ENCODE measurements around the gene SLC1A1. TPM values are rescaled to one million over a fixed set of nuclear protein-coding genes. Genes with fewer than 3 reads are reported as not detected.

Gene SLC1A1
- total RNA-seq, 1 experiment from 2014 or later = 8.5 TPM

DNA sequence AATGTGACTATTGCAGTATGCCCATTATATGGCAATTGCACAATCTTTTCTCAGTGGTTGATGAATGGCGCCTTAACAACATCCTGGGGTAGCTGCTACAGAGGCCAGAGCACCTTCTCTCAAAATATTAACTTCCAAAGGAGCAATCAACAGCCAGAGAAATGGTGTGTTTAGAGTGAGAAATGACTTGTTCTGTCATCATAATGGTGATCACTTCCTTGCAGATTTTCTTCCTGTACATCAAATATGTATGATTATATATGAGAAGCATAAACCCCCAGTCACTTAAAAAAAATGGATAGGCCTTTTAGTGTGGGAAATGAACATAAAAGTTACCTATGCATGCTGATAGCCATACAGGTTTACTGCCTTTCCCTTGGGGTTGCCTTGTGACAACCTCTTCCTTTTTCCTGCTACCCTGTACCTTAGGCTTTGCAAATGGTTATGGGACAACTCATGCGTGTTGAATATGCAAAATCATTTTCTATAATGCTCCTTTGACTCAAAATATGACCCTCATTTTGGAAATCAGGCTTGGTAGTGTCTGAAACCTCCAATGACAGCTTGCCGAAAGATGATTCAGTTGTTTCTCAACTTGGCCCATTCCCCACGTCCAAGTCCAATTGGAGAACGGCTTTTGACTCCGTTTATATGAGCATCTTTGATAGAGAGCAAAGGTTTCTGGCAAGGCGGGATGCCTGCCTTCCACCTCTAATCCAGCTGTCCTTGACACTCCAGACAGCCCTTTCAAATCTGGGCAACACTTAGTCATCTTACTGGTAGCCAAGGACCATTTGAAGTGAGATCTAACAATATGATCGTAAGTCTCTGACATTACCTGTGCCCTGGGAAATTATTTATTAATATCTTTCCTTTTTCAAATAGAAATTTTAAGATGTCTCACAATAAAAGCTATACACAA lies 69.3 kb downstream of the SLC1A1 start:
- ChIA-PET CTCF (interaction anchor here (0.6 to 1.1 kb wide), 2 partner anchors 21 to 81 kb away, joined by 3 to 4 read pairs; no protein-coding TSS in a partner anchor), POLR2A (no interaction called here)
- H3K4me1 Mint-ChIP-seq = peaks cover 15% of the 10 kb centered on the region
- no peak for ATAC-seq
- TF ChIP-seq ATF1 (CRISPR knock-in tag; IDR thresholded peaks at IDR 0.05) (no peak), MXD4 (CRISPR knock-in tag; IDR thresholded peaks at IDR 0.05; ENCODE audit: borderline replicate concordance) (no peak)
- H3K36me3 Mint-ChIP-seq = no peaks in the 10 kb centered on the region
- no peaks in the 10 kb centered on the region for H3K9me3 Mint-ChIP-seq
- no peak overlapping the region for H3K27ac Mint-ChIP-seq
- no peak overlapping the region for H3K4me3 Mint-ChIP-seq
- no peak for DNase-seq (ENCODE audit: low spot score)
- no peaks in the 10 kb centered on the region for H3K27me3 Mint-ChIP-seq (ENCODE audit: low read depth)

DNA sequence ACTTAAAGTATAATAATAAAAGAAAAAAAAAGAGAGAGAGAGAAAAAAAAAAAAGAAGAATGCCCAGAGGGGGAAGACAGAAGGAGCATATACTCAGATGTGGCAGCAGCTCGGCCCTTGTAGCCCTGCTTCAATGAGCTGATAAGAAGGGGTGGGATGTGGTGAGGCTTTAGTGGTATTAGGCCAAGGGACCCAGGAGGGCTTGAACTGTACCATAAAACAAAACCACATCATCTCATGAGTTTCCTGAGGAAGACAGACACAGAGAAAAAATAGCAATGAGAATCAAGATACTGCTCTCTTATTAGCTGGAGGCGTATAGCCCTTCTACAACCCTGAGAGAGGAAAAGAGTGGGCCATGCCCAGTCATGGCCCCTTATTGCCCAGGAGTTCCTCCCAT lies 72.8 kb downstream of the SLC1A1 start:
- Mint-ChIP-seq H3K4me1 (no peaks in the 10 kb centered on the region), H3K27me3 (ENCODE audit: low read depth) (no peaks in the 10 kb centered on the region), H3K4me3 (no peak overlapping the region), H3K9me3 (0 out of 2 replicates have a peak, but pooled peaks cover 3% of the 10 kb centered on the region), H3K27ac (no peak overlapping the region), H3K36me3 (peaks cover 4% of the 10 kb centered on the region)
- POLR2A ChIA-PET = no interaction called here
- DNase-seq (ENCODE audit: low spot score) (no peak), ATAC-seq (no peak)
- CTCF ChIA-PET = no interaction called here
- TF ChIP-seq, protein P1, sequence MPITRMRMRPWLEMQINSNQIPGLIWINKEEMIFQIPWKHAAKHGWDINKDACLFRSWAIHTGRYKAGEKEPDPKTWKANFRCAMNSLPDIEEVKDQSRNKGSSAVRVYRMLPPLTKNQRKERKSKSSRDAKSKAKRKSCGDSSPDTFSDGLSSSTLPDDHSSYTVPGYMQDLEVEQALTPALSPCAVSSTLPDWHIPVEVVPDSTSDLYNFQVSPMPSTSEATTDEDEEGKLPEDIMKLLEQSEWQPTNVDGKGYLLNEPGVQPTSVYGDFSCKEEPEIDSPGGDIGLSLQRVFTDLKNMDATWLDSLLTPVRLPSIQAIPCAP (CRISPR knock-in tag; IDR thresholded peaks at IDR 0.05) = no peak
- no peak for TF ChIP-seq ZNF425 (CRISPR knock-in tag; conservative IDR thresholded peaks at IDR 0.05)

GRCh38 chr9:4566806-4567205 lies 76.5 kb downstream of the SLC1A1 start:
- ATAC-seq (no peak), DNase-seq (ENCODE audit: low spot score) (no peak)
- Mint-ChIP-seq H3K27me3 (ENCODE audit: low read depth) (no peaks in the 10 kb centered on the region), H3K4me3 (no peak overlapping the region), H3K36me3 (peaks cover 4% of the 10 kb centered on the region), H3K9me3 (0 out of 2 replicates have a peak, but pooled peaks cover 3% of the 10 kb centered on the region), H3K4me1 (no peaks in the 10 kb centered on the region), H3K27ac (no peak overlapping the region; the same call in 1 of the 2 replicates)
- POLR2A ChIA-PET = no interaction called here
- CTCF ChIA-PET = interaction anchor here (1.0 kb wide), 1 partner anchor 18 kb away, joined by 6 read pairs; no protein-coding TSS in a partner anchor
- TF ChIP-seq, protein P1 (CRISPR knock-in tag; IDR thresholded peaks at IDR 0.05) = no peak
- TF ChIP-seq ELF4 (CRISPR knock-in tag; IDR thresholded peaks at IDR 0.05; ENCODE audit: low read depth) (no peak), ETV6 (CRISPR knock-in tag; IDR thresholded peaks at IDR 0.05) (no peak), NFATC4 (CRISPR knock-in tag; IDR thresholded peaks at IDR 0.05) (no peak), SMAD3 (CRISPR knock-in tag; IDR thresholded peaks at IDR 0.05; ENCODE audit: borderline replicate concordance) (no peak), CREB1 (CRISPR knock-in tag; IDR thresholded peaks at IDR 0.05) (no peak), SMAD4 (CRISPR knock-in tag; IDR thresholded peaks at IDR 0.05) (no peak), ZNF317 (CRISPR knock-in tag; IDR thresholded peaks at IDR 0.05; ENCODE audit: borderline replicate concordance, low read depth) (no peak), SOX15 (CRISPR knock-in tag; IDR thresholded peaks at IDR 0.05) (no peak), HMGXB4 (CRISPR knock-in tag; IDR thresholded peaks at IDR 0.05) (no peak), TEAD4 (CRISPR knock-in tag; IDR thresholded peaks at IDR 0.05) (no peak)
- TF ChIP-seq, protein P2, sequence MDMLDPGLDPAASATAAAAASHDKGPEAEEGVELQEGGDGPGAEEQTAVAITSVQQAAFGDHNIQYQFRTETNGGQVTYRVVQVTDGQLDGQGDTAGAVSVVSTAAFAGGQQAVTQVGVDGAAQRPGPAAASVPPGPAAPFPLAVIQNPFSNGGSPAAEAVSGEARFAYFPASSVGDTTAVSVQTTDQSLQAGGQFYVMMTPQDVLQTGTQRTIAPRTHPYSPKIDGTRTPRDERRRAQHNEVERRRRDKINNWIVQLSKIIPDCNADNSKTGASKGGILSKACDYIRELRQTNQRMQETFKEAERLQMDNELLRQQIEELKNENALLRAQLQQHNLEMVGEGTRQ (CRISPR knock-in tag; IDR thresholded peaks at IDR 0.05) = no peak
- TF ChIP-seq, protein P3, sequence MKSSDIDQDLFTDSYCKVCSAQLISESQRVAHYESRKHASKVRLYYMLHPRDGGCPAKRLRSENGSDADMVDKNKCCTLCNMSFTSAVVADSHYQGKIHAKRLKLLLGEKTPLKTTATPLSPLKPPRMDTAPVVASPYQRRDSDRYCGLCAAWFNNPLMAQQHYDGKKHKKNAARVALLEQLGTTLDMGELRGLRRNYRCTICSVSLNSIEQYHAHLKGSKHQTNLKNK (CRISPR knock-in tag; IDR thresholded peaks at IDR 0.05) = no peak
- TF ChIP-seq, protein P4, sequence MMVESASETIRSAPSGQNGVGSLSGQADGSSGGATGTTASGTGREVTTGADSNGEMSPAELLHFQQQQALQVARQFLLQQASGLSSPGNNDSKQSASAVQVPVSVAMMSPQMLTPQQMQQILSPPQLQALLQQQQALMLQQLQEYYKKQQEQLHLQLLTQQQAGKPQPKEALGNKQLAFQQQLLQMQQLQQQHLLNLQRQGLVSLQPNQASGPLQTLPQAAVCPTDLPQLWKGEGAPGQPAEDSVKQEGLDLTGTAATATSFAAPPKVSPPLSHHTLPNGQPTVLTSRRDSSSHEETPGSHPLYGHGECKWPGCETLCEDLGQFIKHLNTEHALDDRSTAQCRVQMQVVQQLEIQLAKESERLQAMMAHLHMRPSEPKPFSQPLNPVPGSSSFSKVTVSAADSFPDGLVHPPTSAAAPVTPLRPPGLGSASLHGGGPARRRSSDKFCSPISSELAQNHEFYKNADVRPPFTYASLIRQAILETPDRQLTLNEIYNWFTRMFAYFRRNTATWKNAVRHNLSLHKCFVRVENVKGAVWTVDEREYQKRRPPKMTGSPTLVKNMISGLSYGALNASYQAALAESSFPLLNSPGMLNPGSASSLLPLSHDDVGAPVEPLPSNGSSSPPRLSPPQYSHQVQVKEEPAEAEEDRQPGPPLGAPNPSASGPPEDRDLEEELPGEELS (CRISPR knock-in tag; IDR thresholded peaks at IDR 0.05) = no peak
- TF ChIP-seq, protein P5, sequence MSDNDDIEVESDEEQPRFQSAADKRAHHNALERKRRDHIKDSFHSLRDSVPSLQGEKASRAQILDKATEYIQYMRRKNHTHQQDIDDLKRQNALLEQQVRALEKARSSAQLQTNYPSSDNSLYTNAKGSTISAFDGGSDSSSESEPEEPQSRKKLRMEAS (CRISPR knock-in tag; IDR thresholded peaks at IDR 0.05) = no peak
